SK-N-SH treated with all-trans-retinoic acid at 6 μM for 48 hours (cell line): Measurements from ENCODE around the gene CYP26C1.

Source experiments
- CREB5 ChIP-seq: fragments of 250-450 bp; sonication (Bioruptor Pico); IDR thresholded peaks from 2 replicates; pipeline ENCODE4 v1.5.1; 2020; ENCODE audit warnings: low read depth, mild to moderate bottlenecking, moderate library complexity
- PATZ1 ChIP-seq: fragments of 250-450 bp; sonication (Bioruptor Pico); IDR thresholded peaks from 2 replicates; pipeline ENCODE4 v1.8.0; 2020; ENCODE audit warnings: mild to moderate bottlenecking, moderate library complexity, borderline replicate concordance
- POU6F1 ChIP-seq: fragments of 250-450 bp; sonication (Bioruptor Pico); IDR thresholded peaks from 2 replicates; pipeline ENCODE4 v1.8.0; 2021; ENCODE audit warnings: low read depth, mild to moderate bottlenecking, moderate library complexity, borderline replicate concordance
- ZFP3 ChIP-seq: fragments of 250-450 bp; sonication (Bioruptor Pico); IDR thresholded peaks from 2 replicates; pipeline ENCODE4 v1.5.0; 2020; ENCODE audit warnings: mild to moderate bottlenecking, moderate library complexity
- ZFP30 ChIP-seq: fragments of 450-650 bp; formaldehyde crosslinking; IDR thresholded peaks from 2 replicates; pipeline ENCODE4 v1.5.0; 2022; ENCODE audit warnings: mild to moderate bottlenecking, moderate library complexity

- TF ChIP-seq PATZ1 (CRISPR knock-in tag), result no peak
- no peak for TF ChIP-seq POU6F1 (CRISPR knock-in tag)
- TF ChIP-seq CREB5 (CRISPR knock-in tag), result no peak
- TF ChIP-seq ZFP30 (CRISPR knock-in tag), result no peak
- no peak for TF ChIP-seq ZFP3 (CRISPR knock-in tag)
These were observed 16.3 kb downstream of the CYP26C1 start for GRCh38 chr10:93076871-93077270.
